HG02610 (cell line): ENCODE results near the gene FNBP1.

Source experiments
- ATAC-seq: cut with Tn5 transposase; IDR thresholded peaks from one replicate; pipeline ENCODE4 v1.9.1; 2021; ENCODE audit warnings: mild to moderate bottlenecking, moderate library complexity; ENCODE audit not compliant: unreplicated experiment

Gene FNBP1

DNA sequence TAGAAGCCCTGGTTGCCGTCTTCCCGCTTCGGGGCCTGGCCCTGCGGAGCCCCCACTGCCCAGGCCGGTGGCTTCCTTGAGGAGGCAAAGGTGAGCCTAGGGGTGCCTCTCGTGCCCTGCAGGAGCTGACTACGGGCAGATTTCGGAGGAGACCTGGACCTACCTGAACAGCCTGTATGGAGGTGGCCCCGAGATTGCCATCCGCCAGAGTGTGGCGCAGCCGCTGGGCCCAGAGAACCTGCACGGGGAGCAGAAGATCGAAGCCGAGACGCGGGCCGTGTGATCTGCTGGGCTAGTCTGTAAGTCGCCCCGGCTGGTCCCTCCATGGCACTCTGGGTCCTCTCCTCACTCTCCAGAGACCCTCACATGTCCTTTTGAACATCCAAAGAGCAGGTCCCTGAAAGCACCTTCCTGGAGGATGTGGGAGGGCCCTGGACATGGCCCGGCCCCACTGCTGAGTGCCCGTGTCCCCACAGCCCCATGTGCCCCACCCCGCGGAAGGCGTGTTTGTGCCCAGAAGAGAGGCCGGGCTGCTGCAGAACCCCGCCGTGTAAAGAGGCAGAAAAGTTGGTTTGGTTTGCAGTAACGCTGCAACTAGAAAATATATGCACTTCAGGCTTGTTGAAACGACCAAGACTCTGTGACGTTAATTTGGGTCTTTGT is 162.9 kb downstream of the FNBP1 start:
- no peak for ATAC-seq

DNA sequence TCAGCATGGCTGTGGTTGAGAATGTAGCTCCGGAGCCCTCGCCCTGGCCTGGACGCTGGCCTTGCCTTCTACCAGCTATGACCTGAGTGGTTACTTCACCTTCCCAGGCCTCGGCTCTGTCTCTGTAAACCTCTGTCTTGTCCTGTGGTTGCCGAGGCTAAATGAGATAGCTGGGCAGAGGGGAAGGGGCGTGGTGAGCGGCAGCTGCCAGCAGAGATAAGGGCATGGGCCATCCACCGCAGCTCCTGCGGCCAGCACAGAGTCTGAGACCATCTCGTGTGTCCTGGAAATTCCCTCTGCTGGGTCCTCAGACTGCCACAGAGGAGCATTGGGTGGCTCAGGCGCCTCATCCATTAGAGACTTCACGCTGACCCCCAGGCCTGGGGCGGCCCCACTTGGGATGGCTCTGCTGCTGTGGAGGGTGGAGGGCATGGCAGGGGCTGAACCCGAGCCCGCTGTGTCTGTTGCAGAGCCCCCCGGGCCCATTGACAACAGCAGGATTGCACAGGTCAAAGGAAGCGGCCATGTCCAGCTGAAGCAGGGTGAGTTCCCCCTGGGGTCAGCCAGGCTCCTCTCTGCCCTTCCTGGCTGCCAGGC is 163.8 kb downstream of the FNBP1 start:
- no peak for ATAC-seq

DNA sequence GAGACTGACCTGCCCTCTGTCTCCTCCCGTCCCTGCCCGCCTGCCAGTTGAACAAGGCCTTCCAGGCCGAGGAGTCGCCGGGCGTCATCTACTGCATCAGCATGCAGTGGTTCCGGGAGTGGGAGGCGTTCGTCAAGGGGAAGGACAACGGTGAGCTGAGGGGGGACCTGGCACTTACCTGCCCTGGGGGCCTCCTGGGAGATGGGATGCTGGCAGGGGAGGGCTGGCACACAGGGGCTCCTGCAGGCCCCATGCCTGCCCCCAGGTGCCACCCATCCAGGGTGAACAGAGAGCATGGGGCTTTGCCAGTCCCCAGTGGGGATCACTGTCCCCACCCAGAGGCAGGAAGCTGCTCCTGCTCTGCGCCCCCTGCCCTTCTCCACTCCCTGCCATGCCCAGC is 164.7 kb downstream of the FNBP1 start:
- no peak for ATAC-seq

DNA sequence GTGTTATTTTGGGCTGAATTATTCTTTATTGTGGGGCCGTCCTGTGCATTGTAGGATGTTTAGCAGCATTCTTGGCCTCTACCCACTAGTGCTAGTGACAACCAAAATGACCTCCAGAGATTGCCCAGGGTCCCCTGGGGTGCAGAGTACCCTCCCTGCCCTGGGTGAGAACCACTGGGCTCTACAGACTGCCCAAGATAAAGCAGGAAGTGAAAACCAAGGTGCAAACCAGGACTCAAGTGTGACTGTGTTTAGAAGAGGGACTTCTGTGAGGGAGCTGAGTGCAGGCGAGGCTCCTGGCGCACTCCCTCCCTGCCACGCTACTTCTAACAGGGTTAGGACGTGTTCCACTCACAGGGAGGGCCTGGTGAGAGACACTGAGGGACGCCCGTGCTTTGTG is 166.2 kb downstream of the FNBP1 start:
- ATAC-seq = no peak

DNA sequence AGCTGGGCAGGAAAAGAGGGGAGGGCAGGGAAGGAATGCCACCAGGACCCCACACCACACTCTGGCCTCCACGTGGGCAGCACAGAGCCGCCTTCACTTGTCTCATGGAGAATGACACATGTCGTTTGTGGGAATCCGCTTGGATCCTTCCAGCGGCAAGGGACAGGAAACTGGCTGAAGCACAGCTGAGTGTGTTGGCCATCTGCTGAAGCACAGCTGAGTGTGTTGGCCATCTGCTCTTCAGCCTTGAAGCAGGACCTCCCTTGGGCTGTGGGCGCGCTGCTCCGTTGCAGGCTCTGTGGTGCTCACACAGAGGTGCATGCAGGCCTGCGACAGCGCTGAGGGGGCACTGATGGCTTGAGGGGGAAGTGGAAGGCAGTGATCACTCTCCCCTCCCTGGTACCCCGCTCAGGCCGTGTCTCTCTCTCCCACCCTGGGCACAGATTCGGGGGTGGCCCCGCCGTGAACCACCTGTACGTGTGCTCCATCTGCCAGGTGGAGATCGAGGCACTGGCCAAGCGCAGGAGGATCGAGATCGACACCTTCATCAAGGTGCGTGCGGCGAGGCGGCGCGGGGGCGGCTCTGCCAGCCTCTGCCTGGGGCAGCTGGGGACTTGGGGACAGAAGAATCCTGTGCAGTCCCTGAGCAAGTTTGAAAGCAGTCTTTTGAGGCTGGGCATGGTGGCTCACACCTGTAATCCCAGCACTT is 167.1 kb downstream of the FNBP1 start:
- no peak for ATAC-seq

DNA sequence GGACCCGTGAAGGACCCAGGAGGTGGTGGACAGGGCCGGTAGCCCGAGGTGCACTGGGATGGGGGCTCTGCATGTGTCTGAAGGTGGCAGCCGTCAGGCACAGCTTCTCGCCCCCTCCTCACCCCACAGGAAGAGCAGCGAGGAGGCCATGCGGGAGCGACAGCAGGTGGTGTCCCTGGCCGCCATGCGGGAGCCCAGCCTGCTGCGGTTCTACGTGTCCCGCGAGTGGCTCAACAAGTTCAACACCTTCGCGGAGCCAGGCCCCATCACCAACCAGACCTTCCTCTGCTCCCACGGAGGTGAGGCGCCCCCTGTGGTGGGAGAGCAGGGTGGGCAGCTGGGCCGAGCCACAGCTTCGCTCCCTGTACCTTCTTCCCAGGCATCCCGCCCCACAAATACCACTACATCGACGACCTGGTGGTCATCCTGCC is 167.8 kb downstream of the FNBP1 start:
- no peak for ATAC-seq

DNA sequence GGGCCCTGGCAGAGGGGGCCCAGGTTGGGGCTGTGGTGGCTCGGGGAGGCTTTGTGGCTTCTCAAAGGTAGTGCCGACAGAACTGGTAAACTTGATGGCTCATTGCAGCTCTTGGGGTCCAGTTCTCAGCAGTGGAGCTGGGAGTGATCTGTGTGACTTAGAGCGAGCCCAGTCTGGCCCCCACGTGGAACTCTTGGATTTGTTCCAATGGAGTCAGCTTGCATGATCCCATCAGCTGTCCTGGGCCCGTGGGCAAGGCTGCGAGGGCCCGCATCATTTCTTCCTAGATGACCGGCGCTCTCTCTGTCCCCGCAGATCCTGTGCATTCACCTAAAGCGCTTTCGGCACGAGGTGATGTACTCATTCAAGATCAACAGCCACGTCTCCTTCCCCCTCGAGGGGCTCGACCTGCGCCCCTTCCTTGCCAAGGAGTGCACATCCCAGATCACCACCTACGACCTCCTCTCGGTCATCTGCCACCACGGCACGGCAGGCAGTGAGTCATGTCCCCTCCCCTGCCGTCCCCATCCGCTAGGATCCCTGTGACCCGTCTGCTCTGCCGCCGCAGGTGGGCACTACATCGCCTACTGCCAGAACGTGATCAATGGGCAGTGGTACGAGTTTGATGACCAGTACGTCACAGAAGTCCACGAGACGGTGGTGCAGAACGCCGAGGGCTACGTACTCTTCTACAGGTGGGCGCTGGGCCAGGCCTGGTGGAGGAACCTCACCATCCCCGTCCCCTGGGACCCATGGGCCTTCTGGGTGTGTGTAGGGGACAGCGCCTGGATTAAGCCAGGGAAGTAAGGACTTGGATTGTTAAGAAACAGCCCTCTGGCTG is 168.5 kb downstream of the FNBP1 start:
- ATAC-seq = no peak

DNA sequence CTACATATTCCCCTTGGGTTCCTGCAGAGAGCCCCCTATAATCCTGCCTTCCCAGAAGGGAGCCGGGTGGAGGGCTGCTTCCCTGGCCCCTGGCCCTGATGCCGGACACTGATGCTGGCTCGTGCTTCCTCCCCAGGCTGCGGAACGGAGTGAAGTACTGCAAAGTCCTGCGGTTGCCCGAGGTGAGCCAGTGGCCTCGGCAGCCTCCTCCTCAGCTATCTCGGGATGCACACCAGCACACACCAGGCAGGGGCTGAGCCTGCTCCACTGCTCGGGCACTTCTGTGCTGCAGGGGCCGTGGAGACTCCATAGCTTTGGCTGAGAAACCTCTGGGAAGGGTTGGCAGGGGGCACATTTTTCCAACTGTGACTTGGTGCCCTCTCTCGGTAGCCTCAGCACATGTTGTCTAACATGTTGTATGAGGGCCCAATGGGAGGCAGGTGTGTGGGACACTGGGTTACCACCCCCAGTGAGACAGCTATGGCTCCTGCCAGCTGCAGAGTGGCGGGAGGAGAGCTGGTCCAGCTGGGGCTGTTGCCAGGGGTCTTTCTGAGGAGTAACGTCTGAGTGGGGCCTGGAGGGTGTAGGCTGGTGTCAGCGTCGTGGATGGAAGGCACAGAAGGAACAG is 169.3 kb downstream of the FNBP1 start:
- no peak for ATAC-seq

DNA sequence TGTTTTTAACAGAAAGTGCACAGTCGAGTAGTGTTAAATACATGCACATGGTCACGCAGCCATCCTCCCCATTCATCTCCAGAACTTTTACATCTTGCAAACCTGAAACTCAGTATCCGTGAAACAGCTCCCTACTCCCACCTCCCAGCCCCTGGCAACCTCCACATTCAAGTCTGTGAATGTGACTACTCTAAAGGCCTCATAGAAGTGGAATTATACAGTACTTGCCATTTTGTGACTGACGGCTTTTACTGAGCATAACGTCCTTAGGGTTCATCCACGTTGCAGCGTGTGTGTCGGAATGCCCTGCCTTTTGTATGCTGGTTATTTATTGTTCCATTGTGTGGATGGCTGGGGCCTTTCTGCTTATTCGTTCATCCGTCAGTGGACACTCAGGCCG is 171.9 kb downstream of the FNBP1 start:
- no peak for ATAC-seq

DNA sequence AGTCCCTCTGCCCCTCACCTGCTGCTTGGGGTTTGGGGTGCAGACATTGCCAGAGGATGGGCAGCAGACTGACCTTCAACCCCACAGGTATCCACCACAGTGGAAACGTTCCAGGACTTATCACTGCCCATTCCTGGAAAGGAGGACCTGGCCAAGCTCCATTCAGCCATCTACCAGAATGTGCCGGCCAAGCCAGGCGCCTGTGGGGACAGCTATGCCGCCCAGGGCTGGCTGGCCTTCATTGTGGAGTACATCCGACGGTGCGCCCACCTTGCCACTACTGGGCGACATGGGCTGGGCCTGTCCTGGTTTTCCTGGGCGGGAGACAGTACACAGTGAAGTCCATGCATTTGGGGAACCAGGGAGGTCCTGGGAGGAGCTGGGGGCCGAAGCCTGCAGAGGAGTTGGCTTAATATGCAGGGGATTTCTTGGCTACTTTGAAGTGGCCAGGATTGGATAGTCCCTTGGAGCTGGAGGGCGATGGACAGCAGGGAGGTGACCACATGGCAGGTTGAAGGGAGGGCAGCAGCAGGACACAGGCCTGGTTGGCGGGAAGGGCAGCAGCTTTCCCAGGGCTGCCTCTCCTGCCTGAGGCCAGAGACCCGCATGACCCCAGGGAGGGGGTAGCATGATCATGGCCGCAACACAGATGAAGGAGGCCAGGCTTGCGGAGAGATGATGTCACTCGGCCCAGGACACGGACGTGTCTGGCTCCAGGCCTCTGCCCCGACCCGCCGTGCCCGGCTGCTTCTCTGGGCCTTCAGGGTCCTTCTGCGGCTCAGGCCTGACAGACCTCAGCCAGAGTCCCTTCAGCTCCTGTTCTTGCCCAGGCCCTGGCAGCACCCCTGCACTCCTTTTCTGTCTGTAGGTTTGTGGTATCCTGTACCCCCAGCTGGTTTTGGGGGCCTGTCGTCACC is 173.1 kb downstream of the FNBP1 start:
- ATAC-seq = no peak

DNA sequence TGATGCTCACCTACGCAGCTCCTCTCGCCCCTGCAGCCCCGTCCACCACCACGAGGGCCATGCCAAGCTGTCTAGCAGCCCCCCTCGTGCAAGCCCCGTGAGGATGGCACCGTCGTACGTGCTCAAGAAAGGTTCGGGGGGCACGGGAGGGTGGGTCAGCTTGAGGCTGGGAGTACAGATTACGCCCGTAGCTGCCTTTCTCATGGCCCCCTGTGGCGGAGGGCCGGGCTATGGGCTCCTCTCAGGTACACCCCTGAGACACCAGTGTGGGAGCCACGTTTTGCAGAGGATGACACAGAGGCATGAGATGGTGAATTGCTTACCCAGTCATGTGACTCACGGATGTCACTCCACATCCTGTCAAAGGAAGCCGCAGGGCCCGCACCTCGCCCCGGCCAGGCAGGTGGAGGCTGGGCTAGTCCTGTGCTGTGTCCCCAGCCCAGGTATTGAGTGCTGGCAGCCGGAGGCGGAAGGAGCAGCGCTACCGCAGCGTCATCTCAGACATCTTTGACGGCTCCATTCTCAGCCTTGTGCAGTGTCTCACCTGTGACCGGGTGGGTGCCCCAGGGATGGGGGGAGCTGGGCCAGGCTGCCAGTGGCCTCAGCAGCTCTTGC is 174.0 kb downstream of the FNBP1 start:
- ATAC-seq = no peak

DNA sequence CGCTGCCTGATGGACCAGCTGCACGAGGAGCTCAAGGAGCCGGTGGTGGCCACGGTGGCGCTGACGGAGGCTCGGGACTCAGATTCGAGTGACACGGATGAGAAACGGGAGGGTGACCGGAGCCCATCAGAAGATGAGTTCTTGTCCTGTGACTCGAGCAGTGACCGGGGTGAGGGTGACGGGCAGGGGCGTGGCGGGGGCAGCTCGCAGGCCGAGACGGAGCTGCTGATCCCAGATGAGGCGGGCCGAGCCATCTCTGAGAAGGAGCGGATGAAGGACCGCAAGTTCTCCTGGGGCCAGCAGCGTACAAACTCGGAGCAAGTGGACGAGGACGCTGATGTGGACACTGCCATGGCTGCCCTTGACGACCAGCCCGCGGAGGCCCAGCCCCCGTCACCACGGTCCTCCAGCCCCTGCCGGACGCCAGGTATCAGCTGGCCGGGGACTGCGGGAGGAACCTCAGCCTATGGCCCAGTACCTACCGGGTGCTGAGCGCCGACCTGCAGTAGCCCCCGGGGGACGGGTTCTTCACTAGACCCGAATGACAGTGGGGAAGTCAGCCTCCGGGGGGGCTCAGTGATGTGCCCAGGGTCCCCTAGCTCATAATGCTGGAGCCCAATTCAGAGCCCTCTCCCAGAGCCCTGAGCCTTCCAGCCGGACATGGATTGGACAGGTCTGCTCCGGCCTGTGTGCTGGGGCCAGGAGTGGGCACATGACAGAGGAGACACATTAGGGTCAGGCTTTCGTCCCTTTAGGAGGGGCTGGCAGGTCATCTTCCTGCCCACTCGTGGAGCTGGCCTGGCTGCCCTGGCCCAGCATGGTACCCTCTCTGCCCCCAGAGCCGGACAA is 174.7 kb downstream of the FNBP1 start:
- ATAC-seq = no peak

DNA sequence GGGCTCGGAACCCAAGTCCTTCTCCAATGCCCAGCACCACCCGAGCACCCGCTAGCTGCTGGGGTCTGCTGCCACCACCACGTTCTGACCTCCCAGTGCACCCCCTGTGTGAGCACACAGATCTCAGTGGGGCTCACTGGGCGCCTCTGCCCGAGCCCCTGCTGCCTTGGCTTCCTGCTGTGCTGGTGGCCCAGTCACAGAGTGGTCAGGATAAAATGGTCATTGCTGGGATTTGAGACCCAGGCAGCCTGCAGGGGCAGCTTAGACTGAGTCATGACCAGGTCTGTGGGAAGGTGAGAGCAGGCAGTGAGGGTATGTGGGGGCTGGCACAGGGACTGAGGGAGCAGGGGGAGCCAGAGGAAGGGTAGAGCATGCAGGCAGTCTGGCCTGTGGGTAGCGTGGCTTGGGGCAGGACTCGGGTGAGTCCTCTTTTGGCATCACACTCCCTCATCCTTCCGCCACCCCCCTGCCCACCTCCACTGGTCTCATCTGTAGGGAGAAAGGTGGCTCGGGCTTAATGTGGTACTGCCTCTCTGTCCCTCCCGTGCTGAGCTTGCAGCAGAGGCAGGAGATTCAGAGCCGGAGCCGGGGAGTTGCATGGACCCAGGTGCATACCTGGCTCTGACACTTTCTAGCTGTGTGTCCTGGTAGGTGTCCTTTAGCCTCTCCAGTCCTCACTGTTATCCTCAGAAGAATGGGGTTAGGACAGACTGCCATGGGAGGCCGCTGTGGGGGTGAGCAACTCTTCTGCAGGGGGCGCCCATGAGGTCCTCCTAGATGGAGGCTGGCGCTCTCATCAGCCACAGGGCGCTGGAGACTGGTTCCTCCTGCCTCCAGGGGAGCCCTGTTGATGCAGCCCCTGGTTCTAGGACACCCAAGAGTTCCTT is 175.6 kb downstream of the FNBP1 start:
- ATAC-seq = no peak

DNA sequence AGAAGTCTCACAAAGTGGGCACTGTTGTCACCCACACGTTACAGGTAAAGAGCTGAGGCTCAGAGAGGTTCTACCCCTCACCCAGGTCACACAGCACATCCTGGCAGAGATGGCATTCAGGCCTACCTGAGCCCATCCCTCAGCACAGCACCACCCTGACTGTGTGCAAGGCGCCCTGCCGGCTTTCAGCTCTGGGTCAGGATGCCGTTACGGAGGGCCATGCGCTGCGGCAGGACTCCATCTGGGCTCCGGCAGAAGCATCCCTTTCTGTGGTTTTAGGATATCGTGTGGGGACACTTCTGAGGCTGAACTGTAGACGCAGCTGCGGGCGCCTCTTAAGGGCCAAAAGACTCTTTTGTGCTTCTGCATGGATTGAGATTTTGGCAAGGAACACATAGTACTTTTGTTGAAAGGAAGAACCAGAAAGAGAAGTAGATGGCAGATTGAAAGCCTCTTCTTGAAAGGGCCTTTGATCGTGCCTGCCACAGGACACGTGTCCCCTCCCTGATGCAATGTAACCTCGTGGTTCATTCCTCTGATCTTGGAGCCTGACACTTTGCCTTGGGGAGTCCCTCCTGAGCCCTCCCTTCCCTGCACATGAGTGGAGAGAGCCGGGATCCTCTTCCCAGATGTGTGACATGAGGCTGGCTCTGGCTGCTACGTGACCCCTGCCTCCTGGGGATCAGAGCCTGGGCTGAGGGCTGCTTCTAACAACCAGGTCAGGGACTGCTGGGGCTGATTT is 176.4 kb downstream of the FNBP1 start:
- ATAC-seq = no peak

DNA sequence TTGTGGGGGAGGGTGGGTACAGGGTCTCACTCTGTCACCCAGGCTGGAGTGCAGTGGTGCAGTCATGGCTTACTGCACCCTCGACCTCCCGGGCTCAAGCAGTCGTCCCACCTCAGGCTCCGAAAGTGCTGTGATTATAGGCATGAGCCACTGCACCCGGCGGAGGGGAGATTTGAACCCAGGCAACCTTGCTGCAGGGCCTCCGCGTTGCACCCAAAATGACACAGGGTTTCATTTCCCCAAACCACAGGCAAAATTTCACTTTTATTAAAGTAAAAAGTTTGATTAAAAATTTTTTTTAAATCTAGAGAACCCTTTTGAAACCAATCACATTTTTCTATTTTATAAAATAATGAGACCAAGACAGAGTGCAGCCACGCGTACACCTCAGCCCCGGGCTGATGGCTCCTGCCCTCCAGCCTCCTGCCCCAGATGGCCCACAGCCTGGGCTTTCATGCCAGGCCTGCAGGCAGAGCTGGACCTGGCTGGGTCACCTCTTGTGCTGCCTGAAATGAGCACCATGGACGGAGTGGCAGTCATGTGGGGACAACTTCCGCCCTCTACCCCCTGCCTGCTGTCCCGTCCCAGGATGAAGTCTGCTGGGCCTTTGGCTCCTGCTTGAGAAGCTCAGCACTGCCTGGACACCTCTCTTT is 177.2 kb downstream of the FNBP1 start:
- no peak for ATAC-seq

DNA sequence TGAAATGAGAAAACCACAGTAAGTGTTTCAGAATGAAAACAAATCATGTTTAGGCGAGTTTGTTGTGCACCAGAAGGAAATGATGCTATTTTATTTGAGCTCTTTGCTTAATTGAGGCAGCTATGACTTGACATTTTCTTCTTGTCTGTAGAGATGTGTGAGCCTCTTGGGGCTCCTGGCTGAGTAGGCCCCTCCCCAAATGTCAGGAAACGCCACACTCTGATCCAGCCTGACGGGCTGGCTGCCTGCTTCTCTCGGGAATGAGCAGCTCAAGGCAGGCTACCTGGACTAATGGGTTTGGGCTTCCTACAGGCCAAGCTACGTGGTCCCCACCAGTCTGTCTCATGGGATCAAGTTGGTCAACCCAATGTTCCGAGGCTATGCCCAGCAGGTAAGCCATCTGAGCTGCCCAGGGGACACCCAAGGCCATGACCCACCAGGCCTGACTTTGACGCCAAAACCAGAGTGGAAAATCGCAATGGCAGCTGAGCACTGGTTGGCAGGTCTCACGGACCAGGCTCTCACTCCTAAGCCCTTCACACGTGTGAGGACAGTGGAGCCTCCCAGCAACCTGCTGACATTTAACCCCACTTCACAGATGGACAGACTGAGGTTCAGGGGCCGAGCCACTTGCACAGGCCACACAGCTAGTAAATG is 177.9 kb downstream of the FNBP1 start:
- ATAC-seq = no peak
